ENCODE measurements around the gene MYL1. TPM values are rescaled to one million over a fixed set of nuclear protein-coding genes. Genes with fewer than 3 reads are reported as not detected.

Gene MYL1
- total and polyA plus RNA-seq, 4 donors = 0.21 TPM; not detected in 3

- DNase-seq = no peak
- Histone ChIP-seq H3K4me1 (ENCODE audit: control insufficient read depth in 5 of 5, insufficient read depth in 5 of 5, low read length in 5 of 5) (no peaks in the 10 kb centered on the region), H3K4me3 (no peak overlapping the region), H3K27me3 (ENCODE audit: control insufficient read depth in 3 of 3, insufficient read depth in 3 of 3, low read length in 2 of 3) (no peaks in the 10 kb centered on the region), H3K27ac (ENCODE audit: low read depth in 1 of 2, low read length in 1 of 2) (no peak overlapping the region), H3K36me3 (ENCODE audit: control insufficient read depth in 4 of 4, insufficient read depth in 4 of 4, low read length in 4 of 4) (no peaks in the 10 kb centered on the region), H3K9me3 (ENCODE audit: control insufficient read depth in 4 of 4, insufficient read depth in 3 of 4, low read length in 3 of 4) (no peaks in the 10 kb centered on the region), H3K9ac (ENCODE audit: insufficient read depth in 1 of 2, low read length in 2 of 2) (no peak overlapping the region)
- WGBS, 2 donors = 66 to 68% methylated on average over 4 of the region's 4 CpGs
- no peak for ATAC-seq (ENCODE audit: insufficient read depth, low FRiP score)
- no peak for TF ChIP-seq CTCF (IDR thresholded peaks at IDR 0.05; ENCODE audit: control extremely low read depth, extremely low read depth)
Measured at GRCh38 chr2:210324458-210324857, 9.5 kb upstream of the MYL1 start.

- Histone ChIP-seq H3K4me3 (no peak overlapping the region), H3K4me1 (ENCODE audit: control insufficient read depth in 5 of 5, insufficient read depth in 5 of 5, low read length in 5 of 5) (no peaks in the 10 kb centered on the region), H3K36me3 (ENCODE audit: control insufficient read depth in 4 of 4, insufficient read depth in 4 of 4, low read length in 4 of 4) (no peaks in the 10 kb centered on the region), H3K9ac (ENCODE audit: insufficient read depth in 1 of 2, low read length in 2 of 2) (no peak overlapping the region), H3K27me3 (ENCODE audit: control insufficient read depth in 3 of 3, insufficient read depth in 3 of 3, low read length in 2 of 3) (no peaks in the 10 kb centered on the region), H3K9me3 (ENCODE audit: control insufficient read depth in 4 of 4, insufficient read depth in 3 of 4, low read length in 3 of 4) (no peaks in the 10 kb centered on the region), H3K27ac (ENCODE audit: low read depth in 1 of 2, low read length in 1 of 2) (no peak overlapping the region)
- ATAC-seq (ENCODE audit: insufficient read depth, low FRiP score) (no peak), DNase-seq (no peak)
- WGBS, 2 donors = 86 to 89% methylated on average over 4 of the region's 4 CpGs
- no peak for TF ChIP-seq CTCF (IDR thresholded peaks at IDR 0.05; ENCODE audit: control extremely low read depth, extremely low read depth)
Measured at GRCh38 chr2:210323003-210323402, 8.0 kb upstream of the MYL1 start.

- no peak overlapping the region for H3K27ac ChIP-seq (ENCODE audit: low read depth in 1 of 2, low read length in 1 of 2)
- ATAC-seq (ENCODE audit: insufficient read depth, low FRiP score) = no peak
- H3K4me1 ChIP-seq (ENCODE audit: control insufficient read depth in 5 of 5, insufficient read depth in 5 of 5, low read length in 5 of 5) = no peaks in the 10 kb centered on the region
- H3K36me3 ChIP-seq (ENCODE audit: control insufficient read depth in 4 of 4, insufficient read depth in 4 of 4, low read length in 4 of 4) = no peaks in the 10 kb centered on the region
- TF ChIP-seq CTCF (IDR thresholded peaks at IDR 0.05; ENCODE audit: control extremely low read depth, extremely low read depth) = no peak
- DNase-seq = no peak
- no peaks in the 10 kb centered on the region for H3K27me3 ChIP-seq (ENCODE audit: control insufficient read depth in 3 of 3, insufficient read depth in 3 of 3, low read length in 2 of 3)
- no peak overlapping the region for H3K9ac ChIP-seq (ENCODE audit: insufficient read depth in 1 of 2, low read length in 2 of 2)
- H3K4me3 ChIP-seq = no peak overlapping the region
- WGBS, 2 donors = 71 to 79% methylated on average over 3 of the region's 3 CpGs
- no peaks in the 10 kb centered on the region for H3K9me3 ChIP-seq (ENCODE audit: control insufficient read depth in 4 of 4, insufficient read depth in 3 of 4, low read length in 3 of 4)
Measured at GRCh38 chr2:210318891-210319290, 3.9 kb upstream of the MYL1 start.

GRCh38 chr2:210318486-210318885 is 3.5 kb upstream of the MYL1 start:
- Histone ChIP-seq H3K27ac (ENCODE audit: low read depth in 1 of 2, low read length in 1 of 2) (no peak overlapping the region), H3K4me3 (no peak overlapping the region), H3K9me3 (ENCODE audit: control insufficient read depth in 4 of 4, insufficient read depth in 3 of 4, low read length in 3 of 4) (no peaks in the 10 kb centered on the region), H3K4me1 (ENCODE audit: control insufficient read depth in 5 of 5, insufficient read depth in 5 of 5, low read length in 5 of 5) (no peaks in the 10 kb centered on the region), H3K36me3 (ENCODE audit: control insufficient read depth in 4 of 4, insufficient read depth in 4 of 4, low read length in 4 of 4) (no peaks in the 10 kb centered on the region), H3K9ac (ENCODE audit: insufficient read depth in 1 of 2, low read length in 2 of 2) (no peak overlapping the region), H3K27me3 (ENCODE audit: control insufficient read depth in 3 of 3, insufficient read depth in 3 of 3, low read length in 2 of 3) (no peaks in the 10 kb centered on the region)
- ATAC-seq (ENCODE audit: insufficient read depth, low FRiP score) (no peak), DNase-seq (no peak)
- TF ChIP-seq CTCF (IDR thresholded peaks at IDR 0.05; ENCODE audit: control extremely low read depth, extremely low read depth) = no peak
- WGBS, 2 donors = 83% methylated on average over 2 of the region's 2 CpGs
